Esophagus muscularis mucosa (tissue), 4 donors: ENCODE results near the gene SLC6A11. TPM values are rescaled to one million over a fixed set of nuclear protein-coding genes. Genes with fewer than 3 reads are reported as not detected.

Source experiments
- DNase-seq: peaks from one replicate; pipeline ENCODE4 v3.0.0-alpha.2; 2017; ENCODE audit errors: extremely low spot score
- H3K27ac ChIP-seq, 4 donors: fragments of 200-600 bp; sonication (generic); replicated peaks in 1 of 4; 1 replicate in 3 of 4; 2 replicates in 1 of 4; pipeline ENCODE4 v1.5.1; 2016 to 2019; ENCODE audit warnings: mild to moderate bottlenecking in 1 of 4
- H3K27me3 ChIP-seq, 4 donors: fragments of 200-600 bp; sonication (generic); one replicate each; pipeline versions ENCODE4 v1.5.1 to v1.6.0; 2016 to 2019
- H3K36me3 ChIP-seq, 4 donors: fragments of 200-600 bp; sonication (generic); one replicate each; pipeline ENCODE4 v1.5.1; 2016 to 2019
- H3K4me1 ChIP-seq, 4 donors: fragments of 200-600 bp; sonication (generic); one replicate each; pipeline ENCODE4 v1.5.1; 2016 to 2019
- H3K4me3 ChIP-seq, 4 donors: fragments of 200-600 bp; sonication (generic); 1 replicate in 2 of 4; 2 replicates in 2 of 4; pipeline ENCODE4 v1.5.1; 2016 to 2019; ENCODE audit warnings: mild to moderate bottlenecking in 4 of 4, moderate library complexity in 1 of 4
- H3K9me3 ChIP-seq, 4 donors: fragments of 200-600 bp; sonication (generic); 1 replicate in 3 of 4; 2 replicates in 1 of 4; pipeline ENCODE4 v1.5.1; 2016 to 2019
- CTCF ChIP-seq, 3 experiments: fragments of 200-600 bp in 2 of 3; fragments of 450-650 bp in 1 of 3; sonication (generic) in 2 of 3; IDR thresholded peaks; one replicate each; pipeline ENCODE4 v1.5.1; 2017 to 2019; ENCODE audit warnings: antibody characterized with exemption in 3 of 3, mild to moderate bottlenecking in 2 of 3, moderate library complexity in 1 of 3
- EP300 ChIP-seq: sonication (generic); formaldehyde crosslinking; IDR thresholded peaks from one replicate; pipeline ENCODE4 v1.6.1; 2017; ENCODE audit warnings: antibody characterized with exemption
- POLR2A ChIP-seq: fragments of 450-650 bp; IDR thresholded peaks from one replicate; pipeline ENCODE4 v1.6.1; 2017; ENCODE audit warnings: antibody characterized with exemption, moderate library complexity, mild to moderate bottlenecking, low read depth
- POLR2AphosphoS5 ChIP-seq, 2 donors: sonication (generic); formaldehyde crosslinking; IDR thresholded peaks; one replicate each; pipeline ENCODE4 v1.6.1; 2017; ENCODE audit warnings: antibody characterized with exemption in 2 of 2
- WGBS: methylation state at CpG from one replicate; pipeline ENCODE4 v1.1.5; 2018; 5-methylcytosine and 5-hydroxymethylcytosine counted together
- intact Hi-C: fragments of 100-400 bp; cut with DNase I; formaldehyde crosslinking; loops from one replicate; pipeline ENCODE4 v1.15.1; 2023
- total RNA-seq, 4 donors: library from RNA; depleted of rRNA; stranded (reverse); fragments of >200 nt; gene quantifications; one replicate each; pipeline versions ENCODE4 v1.1.0 to v1.2.1, GENCODE V29; 2016

SLC6A11 gene
- total RNA-seq, 4 donors from 2014 or later: not detected

GRCh38 chr3:10937141-10937825 lies 121.3 kb downstream of the SLC6A11 start:
- intact Hi-C loops: no loop called here
- H3K36me3 ChIP-seq: no peaks in the 10 kb centered on the region
- 90% methylated on average over 10 of the region's 12 CpGs for WGBS
- H3K27ac ChIP-seq: no peak overlapping the region
- no peak overlapping the region for H3K4me3 ChIP-seq
- TF ChIP-seq EP300: no peak
- no peak for TF ChIP-seq POLR2AphosphoS5 (IDR thresholded peaks at IDR 0.05)
- no peak for TF ChIP-seq CTCF (IDR thresholded peaks at IDR 0.05)
- no peak for TF ChIP-seq POLR2A
- H3K4me1 ChIP-seq: peaks cover 0 to 6% (median 0%) of the 10 kb centered on the region in 4 donors
- peaks cover 0 to 15% (median 0%) of the 10 kb centered on the region in 4 donors for H3K27me3 ChIP-seq
- H3K9me3 ChIP-seq: peaks cover 0 to 3% (median 0%) of the 10 kb centered on the region in 4 donors
- DNase-seq: no peak

- H3K27me3 ChIP-seq: peaks cover 0 to 24% (median 0%) of the 10 kb centered on the region in 4 donors
- DNase-seq: no peak
- no peaks in the 10 kb centered on the region for H3K36me3 ChIP-seq
- no peaks in the 10 kb centered on the region for H3K4me1 ChIP-seq
- no peak overlapping the region for H3K27ac ChIP-seq
- intact Hi-C loops: no loop called here
- H3K4me3 ChIP-seq: no peak overlapping the region
- 90% methylated on average over 4 of the region's 4 CpGs for WGBS
- TF ChIP-seq EP300: no peak
- TF ChIP-seq CTCF (IDR thresholded peaks at IDR 0.05): no peak
- TF ChIP-seq POLR2A: no peak
- TF ChIP-seq POLR2AphosphoS5 (IDR thresholded peaks at IDR 0.05): no peak
- peaks cover 0 to 4% (median 0%) of the 10 kb centered on the region in 4 donors for H3K9me3 ChIP-seq
Measured at GRCh38 chr3:10939556-10939955, 123.5 kb downstream of the SLC6A11 start.

GRCh38 chr3:10940106-10940505 lies 124.1 kb downstream of the SLC6A11 start:
- H3K4me3 ChIP-seq: no peak overlapping the region
- H3K9me3 ChIP-seq: peaks cover 0 to 4% (median 0%) of the 10 kb centered on the region in 4 donors
- no peak for DNase-seq
- no peak overlapping the region for H3K27ac ChIP-seq
- TF ChIP-seq CTCF (IDR thresholded peaks at IDR 0.05): no peak
- TF ChIP-seq POLR2AphosphoS5 (IDR thresholded peaks at IDR 0.05): no peak
- TF ChIP-seq EP300: no peak
- TF ChIP-seq POLR2A: no peak
- intact Hi-C loops: loop anchor here (10.0 kb wide), 2 partner anchors 175 to 395 kb away; no protein-coding TSS in a partner anchor
- no peaks in the 10 kb centered on the region for H3K36me3 ChIP-seq
- 83% methylated on average over 10 of the region's 12 CpGs for WGBS
- H3K27me3 ChIP-seq: peaks cover 0 to 24% (median 0%) of the 10 kb centered on the region in 4 donors
- no peaks in the 10 kb centered on the region for H3K4me1 ChIP-seq

- WGBS: 86% methylated on average over 1 of the region's 1 CpG
- Histone ChIP-seq H3K27ac (no peak overlapping the region), H3K4me3 (no peak overlapping the region), H3K36me3 (no peaks in the 10 kb centered on the region), H3K27me3 (peaks cover 0 to 38% (median 0%) of the 10 kb centered on the region in 4 donors), H3K9me3 (peaks cover 0 to 4% (median 0%) of the 10 kb centered on the region in 4 donors), H3K4me1 (no peaks in the 10 kb centered on the region)
- DNase-seq: no peak
- TF ChIP-seq CTCF (IDR thresholded peaks at IDR 0.05): peak in 2 of 3 experiments; percentile 30 to 58
- TF ChIP-seq POLR2AphosphoS5 (IDR thresholded peaks at IDR 0.05): no peak
- intact Hi-C loops: loop anchor here (10.0 kb wide), 2 partner anchors 177 to 393 kb away; no protein-coding TSS in a partner anchor
Measured at GRCh38 chr3:10941972-10942371, 125.9 kb downstream of the SLC6A11 start.
